ENCODE results near the gene ALDH3A2.

The ALDH3A2 gene

DNA sequence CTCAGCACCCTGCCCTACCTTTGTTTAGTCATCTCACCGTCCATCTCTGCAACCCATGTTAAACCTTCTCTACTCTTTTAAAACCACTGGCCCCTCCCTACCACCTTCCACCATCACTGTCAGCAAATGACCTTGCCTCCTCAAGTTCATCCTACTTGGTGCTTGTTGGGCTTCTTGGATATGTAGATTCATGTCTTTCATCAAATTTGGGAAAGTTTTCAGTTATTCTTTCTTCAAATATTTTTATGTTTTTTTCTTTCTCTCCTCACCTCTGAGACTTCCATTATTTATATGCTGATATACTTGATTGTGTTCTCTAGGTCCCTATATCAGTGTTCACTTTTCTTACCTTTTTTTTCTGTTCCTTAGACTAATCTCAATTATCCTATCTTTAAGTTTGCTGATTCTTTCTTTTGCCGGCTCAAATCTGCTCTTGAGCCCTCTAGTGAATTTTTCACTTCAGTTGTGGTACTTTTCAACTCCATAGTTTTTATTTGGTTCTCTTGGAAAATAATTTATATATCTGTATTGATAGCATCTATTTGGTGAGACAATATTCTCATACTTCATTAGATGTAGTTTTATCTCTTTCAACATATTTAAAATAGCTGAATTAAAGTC lies 28.7 kb upstream of the ALDH3A2 start:
- no peak overlapping the region for H3K4me3 ChIP-seq (ENCODE audit: control insufficient read depth, low read depth, low read length)
- no peak for DNase-seq (ENCODE audit: low read depth)
- no peak for TF ChIP-seq CTCF (IDR thresholded peaks at IDR 0.05; ENCODE audit: control insufficient read depth, insufficient read depth, low read depth, low read length, missing control alignments)

- no peak for TF ChIP-seq CTCF (IDR thresholded peaks at IDR 0.05; ENCODE audit: control insufficient read depth, insufficient read depth, low read depth, low read length, missing control alignments)
- DNase-seq (ENCODE audit: low read depth): no peak
- H3K4me3 ChIP-seq (ENCODE audit: control insufficient read depth, low read depth, low read length): no peak overlapping the region
These were observed 26.9 kb upstream of the ALDH3A2 start for GRCh38 chr17:19621697-19622096.

DNA sequence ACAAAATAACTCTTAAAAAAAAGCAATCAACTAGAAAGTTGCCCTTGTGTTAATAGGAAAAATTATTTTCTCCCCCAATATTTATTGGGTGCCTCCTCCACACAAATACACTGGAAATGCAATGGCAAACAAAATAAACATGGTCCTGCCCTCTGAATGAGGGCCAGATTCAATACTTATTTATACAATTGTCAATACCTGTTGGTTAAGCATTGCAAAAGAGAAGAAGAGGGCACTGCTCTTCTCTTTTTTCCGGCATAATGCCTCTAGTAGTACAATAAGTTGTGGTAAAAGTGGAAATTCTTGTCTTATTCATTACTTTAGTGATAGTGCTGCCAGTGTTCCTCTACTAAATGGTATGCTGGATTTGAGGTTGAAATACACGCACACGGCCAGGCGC lies 22.5 kb upstream of the ALDH3A2 start:
- no peak for TF ChIP-seq CTCF (IDR thresholded peaks at IDR 0.05; ENCODE audit: control insufficient read depth, insufficient read depth, low read depth, low read length, missing control alignments)
- no peak for DNase-seq (ENCODE audit: low read depth)

DNA sequence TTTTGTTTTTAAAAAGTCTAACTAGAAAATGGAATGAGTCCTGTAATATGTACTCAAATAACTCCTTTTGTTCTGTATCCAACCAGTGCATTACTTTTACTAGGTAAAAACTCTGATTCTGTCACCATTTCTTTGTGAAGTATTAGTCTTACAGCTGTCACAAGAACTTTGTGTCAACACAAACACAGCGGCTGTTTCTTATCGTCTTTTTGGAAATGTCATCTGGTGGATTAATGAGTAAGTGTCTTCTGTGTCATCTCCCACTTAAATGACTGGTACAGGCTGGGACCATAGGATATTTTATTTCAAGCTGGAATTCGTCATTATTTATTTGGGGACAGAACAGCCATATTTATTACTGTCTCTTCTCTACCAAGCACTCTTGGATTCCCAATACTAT lies 19.1 kb upstream of the ALDH3A2 start:
- DNase-seq (ENCODE audit: low read depth): no peak
- no peak for TF ChIP-seq CTCF (IDR thresholded peaks at IDR 0.05; ENCODE audit: control insufficient read depth, insufficient read depth, low read depth, low read length, missing control alignments)
- no peak overlapping the region for H3K4me3 ChIP-seq (ENCODE audit: control insufficient read depth, low read depth, low read length)

More for the DNA sequence above, 22.5 kb upstream of the ALDH3A2 start:
- no peak overlapping the region for H3K4me3 ChIP-seq (ENCODE audit: control insufficient read depth, low read depth, low read length)

DNA sequence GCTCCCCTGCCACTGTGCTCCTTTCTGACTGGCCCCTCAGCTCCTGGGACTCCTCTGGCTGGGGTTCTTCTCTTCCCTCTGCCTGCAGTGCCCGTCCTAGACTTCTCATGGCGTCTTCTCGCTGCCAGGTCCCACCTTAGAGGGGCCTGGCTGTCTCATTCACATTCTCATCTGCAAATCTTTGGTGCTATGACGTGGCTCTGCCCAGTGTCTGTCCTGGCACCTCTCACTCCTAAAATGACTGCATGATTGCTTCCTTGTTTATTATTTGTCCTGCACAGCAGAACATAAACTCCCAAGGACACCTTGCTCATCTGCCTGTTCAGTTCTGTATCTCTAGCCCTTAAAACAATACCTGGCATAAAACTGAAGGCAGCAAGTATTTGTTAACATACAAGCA lies 18.5 kb upstream of the ALDH3A2 start:
- no peak for TF ChIP-seq CTCF (IDR thresholded peaks at IDR 0.05; ENCODE audit: control insufficient read depth, insufficient read depth, low read depth, low read length, missing control alignments)
- DNase-seq (ENCODE audit: low read depth): no peak
- H3K4me3 ChIP-seq (ENCODE audit: control insufficient read depth, low read depth, low read length): no peak overlapping the region

DNA sequence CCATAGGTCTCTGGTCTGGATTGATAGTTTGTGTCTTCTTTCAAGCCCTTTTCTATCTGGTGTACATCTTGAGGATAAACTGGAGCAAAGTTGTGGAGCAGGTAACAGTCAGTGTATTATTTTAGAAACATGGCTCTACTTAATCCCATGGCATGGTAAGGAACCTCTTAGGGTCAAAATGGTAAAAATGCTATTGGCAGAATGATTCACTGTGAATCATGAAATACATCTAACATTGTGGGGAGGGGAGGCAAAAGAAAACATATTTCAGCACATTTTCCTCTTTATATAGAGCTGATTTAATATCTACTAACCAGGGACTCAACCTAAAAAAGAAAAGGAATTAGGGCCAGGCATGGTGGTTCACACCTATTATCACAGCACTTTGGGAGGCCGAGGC lies 17.9 kb upstream of the ALDH3A2 start:
- H3K4me3 ChIP-seq (ENCODE audit: control insufficient read depth, low read depth, low read length): no peak overlapping the region
- TF ChIP-seq CTCF (IDR thresholded peaks at IDR 0.05; ENCODE audit: control insufficient read depth, insufficient read depth, low read depth, low read length, missing control alignments): no peak
- DNase-seq (ENCODE audit: low read depth): no peak

- DNase-seq (ENCODE audit: low read depth): no peak
- no peak for TF ChIP-seq CTCF (IDR thresholded peaks at IDR 0.05; ENCODE audit: control insufficient read depth, insufficient read depth, low read depth, low read length, missing control alignments)
- H3K4me3 ChIP-seq (ENCODE audit: control insufficient read depth, low read depth, low read length): no peak overlapping the region
These were observed 16.6 kb upstream of the ALDH3A2 start for GRCh38 chr17:19631905-19632304.
